CD8-positive, alpha-beta memory T cell (primary cell): Measurements from ENCODE around the gene COQ8A. TPM values are rescaled to one million over a fixed set of nuclear protein-coding genes. Genes with fewer than 3 reads are reported as not detected.

Source experiments
- CTCF ChIA-PET: fragments of 350-600 bp; sonication (Branson Sonifier 250); formaldehyde crosslinking; loops from one replicate; lab custom pipeline; 2021; ENCODE audit warnings: antibody characterized with exemption; lab: Charles Lee
- POLR2A ChIA-PET: fragments of 350-600 bp; sonication (Branson Sonifier 250); formaldehyde crosslinking; loops from one replicate; lab custom pipeline; 2021; ENCODE audit warnings: antibody characterized with exemption; lab: Charles Lee
- DNase-seq, 5 donors: peaks; one replicate each; pipeline versions ENCODE4 v3.0.0 to v3.0.0-alpha.2; 2020 to 2022; ENCODE audit warnings: mixed read lengths in 1 of 5
- H3K27ac ChIP-seq: one replicate; pipeline ENCODE4 v1.7.0; 2013; ENCODE audit warnings: low read depth, mild to moderate bottlenecking, low read length, moderate library complexity
- H3K27me3 ChIP-seq: 2 replicates; pipeline ENCODE4 v1.7.0; 2013; ENCODE audit warnings: low read length, mild to moderate bottlenecking; ENCODE audit not compliant: insufficient read depth, poor library complexity, severe bottlenecking
- H3K36me3 ChIP-seq: 2 replicates; pipeline ENCODE4 v1.7.0; 2013; ENCODE audit warnings: mild to moderate bottlenecking, low read length, moderate library complexity; ENCODE audit not compliant: insufficient read depth
- H3K4me1 ChIP-seq: 2 replicates; pipeline ENCODE4 v1.7.0; 2013; ENCODE audit warnings: mild to moderate bottlenecking, low read length, moderate library complexity; ENCODE audit not compliant: insufficient read depth
- H3K4me3 ChIP-seq: 2 replicates; pipeline ENCODE4 v1.7.0; 2013; ENCODE audit warnings: mild to moderate bottlenecking, low read length
- H3K9me3 ChIP-seq: 2 replicates; pipeline ENCODE4 v1.7.0; 2013; ENCODE audit warnings: mild to moderate bottlenecking, low read length
- H3K27ac Mint-ChIP-seq, 8 donors: one replicate each; pipeline ENCODE4 v1.8.0; 2020 to 2021; ENCODE audit warnings: mixed read lengths in 8 of 8, mild to moderate bottlenecking in 6 of 8, inconsistent platforms in 3 of 8, moderate library complexity in 3 of 8
- H3K27me3 Mint-ChIP-seq, 2 donors: one replicate each; pipeline ENCODE4 v1.8.0; 2020 to 2021; ENCODE audit warnings: mixed read lengths in 2 of 2, mild to moderate bottlenecking in 1 of 2, moderate library complexity in 1 of 2
- H3K36me3 Mint-ChIP-seq, 3 donors: one replicate each; pipeline ENCODE4 v1.8.0; 2020 to 2021; ENCODE audit warnings: mixed read lengths in 3 of 3, inconsistent platforms in 1 of 3, mild to moderate bottlenecking in 1 of 3
- H3K4me1 Mint-ChIP-seq, 3 donors: one replicate each; pipeline ENCODE4 v1.8.0; 2020 to 2021; ENCODE audit warnings: mixed read lengths in 3 of 3, inconsistent platforms in 1 of 3, mild to moderate bottlenecking in 1 of 3
- H3K4me3 Mint-ChIP-seq, 7 donors: one replicate each; pipeline ENCODE4 v1.8.0; 2020 to 2021; ENCODE audit warnings: mixed read lengths in 7 of 7, mild to moderate bottlenecking in 6 of 7, moderate library complexity in 4 of 7, inconsistent platforms in 2 of 7
- H3K9me3 Mint-ChIP-seq, 5 donors: one replicate each; pipeline ENCODE4 v1.8.0; 2020 to 2022; ENCODE audit warnings: mixed read lengths in 5 of 5, mild to moderate bottlenecking in 3 of 5, moderate library complexity in 2 of 5, inconsistent platforms in 1 of 5
- polyA plus RNA-seq: library from polyadenylated mRNA; unstranded; fragments of 300-500 nt; fragmentation: Illumina TruSeq; gene quantifications from one replicate; pipeline ENCODE4 v1.2.3, GENCODE V29; 2021
- total RNA-seq, 2 experiments: library from RNA; stranded (reverse); gene quantifications; one replicate each; pipeline ENCODE4 v1.2.3, GENCODE V29; 2021

Gene COQ8A
- total and polyA plus RNA-seq, 3 experiments from 2014 or later, result 30.7 to 43.6 (median 35.2) TPM

GRCh38 chr1:227004796-227005195 is 64.7 kb downstream of the COQ8A start:
- no peaks in the 10 kb centered on the region for H3K4me1 Mint-ChIP-seq
- H3K27ac Mint-ChIP-seq, result no peak overlapping the region
- H3K9me3 ChIP-seq, result no peaks in the 10 kb centered on the region
- ChIA-PET POLR2A (no interaction called here), CTCF (no interaction called here)
- no peak overlapping the region for H3K4me3 ChIP-seq
- no peaks in the 10 kb centered on the region for H3K27me3 ChIP-seq
- H3K9me3 Mint-ChIP-seq, result no peaks in the 10 kb centered on the region
- no peak for DNase-seq
- no peaks in the 10 kb centered on the region for H3K36me3 ChIP-seq
- peaks cover 4 to 9% of the 10 kb centered on the region in 2 donors for H3K27me3 Mint-ChIP-seq
- H3K27ac ChIP-seq, result no peak overlapping the region
- H3K4me1 ChIP-seq, result no peaks in the 10 kb centered on the region
- no peak overlapping the region for H3K4me3 Mint-ChIP-seq
- peaks cover 0 to 5% (median 0%) of the 10 kb centered on the region in 3 donors for H3K36me3 Mint-ChIP-seq

GRCh38 chr1:227006226-227006796 is 66.2 kb downstream of the COQ8A start:
- H3K9me3 Mint-ChIP-seq, result no peaks in the 10 kb centered on the region
- H3K4me1 ChIP-seq, result no peaks in the 10 kb centered on the region
- POLR2A ChIA-PET, result no interaction called here
- no peak overlapping the region for H3K4me3 Mint-ChIP-seq
- no peaks in the 10 kb centered on the region for H3K4me1 Mint-ChIP-seq
- no peak overlapping the region for H3K27ac Mint-ChIP-seq
- H3K4me3 ChIP-seq, result no peak overlapping the region
- H3K36me3 ChIP-seq, result no peaks in the 10 kb centered on the region
- CTCF ChIA-PET, result no interaction called here
- no peaks in the 10 kb centered on the region for H3K9me3 ChIP-seq
- no peak for DNase-seq
- H3K27me3 Mint-ChIP-seq, result peaks cover 4 to 15% of the 10 kb centered on the region in 2 donors
- no peaks in the 10 kb centered on the region for H3K36me3 Mint-ChIP-seq
- no peaks in the 10 kb centered on the region for H3K27me3 ChIP-seq
- no peak overlapping the region for H3K27ac ChIP-seq

- H3K4me3 ChIP-seq, result no peak overlapping the region
- CTCF ChIA-PET, result no interaction called here
- H3K36me3 Mint-ChIP-seq, result no peaks in the 10 kb centered on the region
- DNase-seq, result no peak
- POLR2A ChIA-PET, result no interaction called here
- H3K9me3 Mint-ChIP-seq, result no peaks in the 10 kb centered on the region
- H3K4me1 Mint-ChIP-seq, result no peaks in the 10 kb centered on the region
- H3K27ac ChIP-seq, result no peak overlapping the region
- H3K27ac Mint-ChIP-seq, result no peak overlapping the region
- H3K36me3 ChIP-seq, result no peaks in the 10 kb centered on the region
- H3K4me3 Mint-ChIP-seq, result no peak overlapping the region
- H3K9me3 ChIP-seq, result no peaks in the 10 kb centered on the region
- no peaks in the 10 kb centered on the region for H3K4me1 ChIP-seq
- H3K27me3 ChIP-seq, result no peaks in the 10 kb centered on the region
- peaks cover 4 to 28% of the 10 kb centered on the region in 2 donors for H3K27me3 Mint-ChIP-seq
Observed at GRCh38 chr1:227009937-227010336, 69.8 kb downstream of the COQ8A start.

DNA sequence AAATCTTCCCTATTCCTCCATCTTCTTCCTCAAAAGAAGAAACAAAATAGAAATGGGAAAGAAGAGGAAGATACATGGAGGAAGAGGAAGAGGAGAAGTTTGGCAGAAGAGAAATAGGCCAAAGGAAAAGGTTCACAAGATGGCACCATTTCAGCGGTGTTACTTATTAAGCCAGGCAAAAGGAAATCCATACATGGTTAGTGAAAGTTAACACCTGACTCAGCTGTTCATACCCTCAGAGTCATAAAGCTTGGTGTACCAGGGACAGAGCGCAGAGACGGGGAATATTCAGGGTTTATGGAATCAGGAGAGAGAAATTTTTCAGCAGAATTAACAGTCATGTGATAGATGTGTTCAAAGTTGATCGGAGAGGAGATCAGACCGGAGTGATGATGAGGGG is 70.6 kb downstream of the COQ8A start:
- H3K36me3 ChIP-seq, result no peaks in the 10 kb centered on the region
- H3K4me1 ChIP-seq, result no peaks in the 10 kb centered on the region
- no peaks in the 10 kb centered on the region for H3K4me1 Mint-ChIP-seq
- POLR2A ChIA-PET, result no interaction called here
- H3K9me3 ChIP-seq, result no peaks in the 10 kb centered on the region
- H3K9me3 Mint-ChIP-seq, result no peaks in the 10 kb centered on the region
- no peak overlapping the region for H3K4me3 ChIP-seq
- peaks cover 4 to 28% of the 10 kb centered on the region in 2 donors for H3K27me3 Mint-ChIP-seq
- H3K27ac ChIP-seq, result no peak overlapping the region
- DNase-seq, result no peak
- H3K36me3 Mint-ChIP-seq, result no peaks in the 10 kb centered on the region
- H3K27ac Mint-ChIP-seq, result no peak overlapping the region
- H3K4me3 Mint-ChIP-seq, result no peak overlapping the region
- no peaks in the 10 kb centered on the region for H3K27me3 ChIP-seq
- CTCF ChIA-PET, result no interaction called here

DNA sequence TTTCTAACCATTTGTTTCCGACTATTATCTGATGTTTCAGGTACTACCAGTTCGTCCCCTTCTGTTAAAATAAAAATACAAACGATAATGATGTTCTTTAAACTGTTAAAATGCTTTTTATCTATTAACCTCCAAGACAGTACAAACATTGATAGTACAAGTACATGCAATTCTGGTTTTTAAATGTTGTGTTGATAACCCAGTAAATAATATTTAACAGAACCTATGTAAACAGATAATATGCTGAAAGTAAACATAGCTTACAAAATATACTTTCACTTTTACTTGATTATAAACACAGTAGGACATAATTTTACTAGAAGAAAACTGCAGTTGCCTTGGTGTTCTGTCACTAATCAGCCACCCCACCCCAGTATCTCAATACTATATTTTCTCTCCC is 76.9 kb downstream of the COQ8A start:
- no peaks in the 10 kb centered on the region for H3K36me3 Mint-ChIP-seq
- no peak for DNase-seq
- H3K4me3 Mint-ChIP-seq, result no peak overlapping the region
- CTCF ChIA-PET, result no interaction called here
- H3K9me3 Mint-ChIP-seq, result peaks cover 0 to 9% (median 2%) of the 10 kb centered on the region in 5 donors
- H3K9me3 ChIP-seq, result no peaks in the 10 kb centered on the region
- H3K27me3 ChIP-seq, result no peaks in the 10 kb centered on the region
- no peaks in the 10 kb centered on the region for H3K36me3 ChIP-seq
- no peak overlapping the region for H3K27ac ChIP-seq
- no peak overlapping the region for H3K27ac Mint-ChIP-seq
- H3K4me1 ChIP-seq, result no peaks in the 10 kb centered on the region
- POLR2A ChIA-PET, result no interaction called here
- no peak overlapping the region for H3K4me3 ChIP-seq
- no peaks in the 10 kb centered on the region for H3K4me1 Mint-ChIP-seq
- peaks cover 0 to 29% of the 10 kb centered on the region in 2 donors for H3K27me3 Mint-ChIP-seq

GRCh38 chr1:227032396-227032795 is 92.3 kb downstream of the COQ8A start:
- no peaks in the 10 kb centered on the region for H3K36me3 Mint-ChIP-seq
- Histone ChIP-seq H3K9me3 (no peaks in the 10 kb centered on the region), H3K27me3 (no peaks in the 10 kb centered on the region), H3K36me3 (no peaks in the 10 kb centered on the region), H3K27ac (no peak overlapping the region), H3K4me3 (no peak overlapping the region), H3K4me1 (no peaks in the 10 kb centered on the region)
- ChIA-PET POLR2A (no interaction called here), CTCF (interaction anchor here (0.6 kb wide), 1 partner anchor 63 kb away, joined by 3 read pairs; no protein-coding TSS in a partner anchor)
- no peak overlapping the region for H3K4me3 Mint-ChIP-seq
- H3K4me1 Mint-ChIP-seq, result no peaks in the 10 kb centered on the region
- H3K27ac Mint-ChIP-seq, result peak overlapping the region in 2 of 8 donors; percentile 12 to 26
- peaks cover 0 to 4% of the 10 kb centered on the region in 2 donors for H3K27me3 Mint-ChIP-seq
- no peak for DNase-seq
- no peaks in the 10 kb centered on the region for H3K9me3 Mint-ChIP-seq

- no peaks in the 10 kb centered on the region for H3K9me3 Mint-ChIP-seq
- H3K4me3 ChIP-seq, result no peak overlapping the region
- no peak overlapping the region for H3K27ac ChIP-seq
- H3K36me3 ChIP-seq, result no peaks in the 10 kb centered on the region
- H3K27me3 Mint-ChIP-seq, result peaks cover 0 to 5% of the 10 kb centered on the region in 2 donors
- H3K27ac Mint-ChIP-seq, result no peak overlapping the region
- no peak overlapping the region for H3K4me3 Mint-ChIP-seq
- H3K36me3 Mint-ChIP-seq, result no peaks in the 10 kb centered on the region
- ChIA-PET POLR2A (no interaction called here), CTCF (no interaction called here)
- no peaks in the 10 kb centered on the region for H3K27me3 ChIP-seq
- H3K4me1 Mint-ChIP-seq, result no peaks in the 10 kb centered on the region
- no peaks in the 10 kb centered on the region for H3K9me3 ChIP-seq
- no peaks in the 10 kb centered on the region for H3K4me1 ChIP-seq
- DNase-seq, result no peak
Observed at GRCh38 chr1:227033880-227034279, 93.8 kb downstream of the COQ8A start.

GRCh38 chr1:227035316-227035715 is 95.2 kb downstream of the COQ8A start:
- no peak overlapping the region for H3K27ac ChIP-seq
- H3K4me1 ChIP-seq, result no peaks in the 10 kb centered on the region
- no peaks in the 10 kb centered on the region for H3K27me3 ChIP-seq
- H3K4me3 ChIP-seq, result no peak overlapping the region
- H3K4me1 Mint-ChIP-seq, result no peaks in the 10 kb centered on the region
- H3K36me3 Mint-ChIP-seq, result no peaks in the 10 kb centered on the region
- H3K4me3 Mint-ChIP-seq, result no peak overlapping the region
- ChIA-PET POLR2A (no interaction called here), CTCF (no interaction called here)
- H3K27me3 Mint-ChIP-seq, result peaks cover 0 to 10% of the 10 kb centered on the region in 2 donors
- H3K9me3 ChIP-seq, result no peaks in the 10 kb centered on the region
- no peaks in the 10 kb centered on the region for H3K9me3 Mint-ChIP-seq
- DNase-seq, result no peak
- H3K36me3 ChIP-seq, result no peaks in the 10 kb centered on the region
- H3K27ac Mint-ChIP-seq, result no peak overlapping the region
